Measurements from ENCODE around the gene ZNF740.
A peak's percentile ranks its signal among the peaks of the same experiment; 100 is the strongest.

The ZNF740 gene

DNA sequence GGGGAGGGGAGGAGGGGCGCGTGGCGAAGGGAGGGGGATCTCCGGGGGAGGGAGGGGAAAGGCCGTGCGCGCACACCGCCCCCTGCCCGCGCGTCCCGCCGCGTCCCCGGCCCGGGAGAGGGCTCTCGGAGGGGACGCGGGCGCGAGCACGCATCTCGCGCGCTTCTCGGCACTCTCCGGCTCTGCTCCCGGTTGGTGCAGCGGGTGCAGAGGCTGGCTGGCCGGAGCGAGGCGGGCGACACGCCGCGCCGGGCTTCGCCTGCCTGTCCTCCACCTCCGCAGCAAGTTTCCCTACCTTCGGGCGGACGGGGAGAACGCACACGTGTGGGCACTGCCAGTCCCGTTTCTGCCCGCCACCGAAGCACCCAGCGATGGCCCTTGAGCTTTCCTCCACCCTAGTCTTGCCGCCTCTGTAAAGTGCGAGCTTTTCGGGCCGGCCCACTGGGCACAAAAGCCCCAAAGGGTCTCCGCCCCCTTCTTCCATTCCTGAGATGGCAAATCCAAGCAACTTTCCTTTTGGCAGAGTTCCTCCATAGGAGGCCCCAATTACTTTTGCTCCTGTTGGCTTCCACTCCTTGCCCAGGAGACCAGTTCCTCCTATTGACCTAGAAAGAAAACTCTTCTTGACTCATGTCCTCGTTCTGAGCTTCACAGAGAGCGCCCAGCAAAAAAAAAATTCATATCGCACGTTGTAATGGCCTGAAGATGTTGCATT is 566 bp downstream of the ZNF740 start:
- H3K4me1 Mint-ChIP-seq, result peaks cover 39% of the 10 kb centered on the region

DNA sequence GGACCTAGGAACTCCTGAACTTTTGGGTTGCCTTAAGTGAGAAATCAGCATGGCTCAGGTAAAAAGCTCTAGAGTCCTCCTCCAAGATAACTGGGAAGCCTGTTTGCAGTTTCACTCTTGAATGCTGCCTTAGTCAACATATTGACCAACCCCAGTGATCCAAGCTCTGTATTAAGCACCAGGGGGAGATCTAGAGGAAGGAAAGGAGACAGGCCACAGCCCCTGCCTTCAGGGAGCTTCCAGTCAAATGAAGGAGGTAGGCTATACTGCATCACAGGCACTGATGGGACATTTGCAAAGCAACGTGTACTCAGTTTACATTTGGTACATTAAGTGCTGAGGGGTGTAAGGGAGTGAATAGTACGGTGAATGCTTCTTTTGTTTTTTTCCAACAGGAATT is 1.4 kb downstream of the ZNF740 start:
- H3K36me3 Mint-ChIP-seq, result peaks cover 19% of the 10 kb centered on the region
- no peak for DNase-seq (ENCODE audit: low spot score in 2 of 2)
- H3K4me3 Mint-ChIP-seq, result peak overlapping the region; percentile 97
- ATAC-seq (ENCODE audit: low read depth), result no peak
- H3K9me3 Mint-ChIP-seq, result no peaks in the 10 kb centered on the region
- H3K4me1 Mint-ChIP-seq, result peaks cover 39% of the 10 kb centered on the region
- no peaks in the 10 kb centered on the region for H3K27me3 Mint-ChIP-seq
- peak overlapping the region; percentile 94 for H3K27ac Mint-ChIP-seq

More for the DNA sequence above, 566 bp downstream of the ZNF740 start:
- Mint-ChIP-seq H3K36me3 (peaks cover 13% of the 10 kb centered on the region), H3K9me3 (no peaks in the 10 kb centered on the region), H3K27ac (peak overlapping the region; percentile 94), H3K4me3 (peak overlapping the region; percentile 97), H3K27me3 (no peaks in the 10 kb centered on the region)
- DNase-seq (ENCODE audit: low spot score in 2 of 2) (no peak), ATAC-seq (ENCODE audit: low read depth) (peak; percentile 49)

DNA sequence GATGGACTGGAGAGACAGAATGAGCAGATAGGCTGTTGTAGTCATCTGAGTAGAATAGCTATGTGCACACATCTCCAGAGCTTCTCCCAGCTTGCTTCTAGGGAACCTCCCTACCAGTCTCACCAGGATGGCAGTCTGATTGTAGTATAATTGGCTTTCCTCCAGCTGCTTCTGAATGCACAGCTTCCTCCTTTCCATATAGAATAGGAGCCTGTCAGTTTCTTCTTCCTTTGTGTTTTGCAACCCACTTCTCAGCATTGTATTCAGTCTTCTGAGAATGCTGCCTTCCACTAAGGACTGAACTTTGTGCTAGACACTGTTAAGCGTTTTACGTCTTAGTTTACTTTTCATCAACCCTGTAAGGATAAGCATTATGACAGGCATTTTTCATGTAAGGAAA is 2.4 kb downstream of the ZNF740 start:
- no peaks in the 10 kb centered on the region for H3K27me3 Mint-ChIP-seq
- no peaks in the 10 kb centered on the region for H3K9me3 Mint-ChIP-seq
- ATAC-seq (ENCODE audit: low read depth), result no peak
- peak overlapping the region; percentile 97 for H3K4me3 Mint-ChIP-seq
- peaks cover 22% of the 10 kb centered on the region for H3K36me3 Mint-ChIP-seq
- H3K27ac Mint-ChIP-seq, result no peak overlapping the region
- no peak for DNase-seq (ENCODE audit: low spot score in 2 of 2)
- peaks cover 39% of the 10 kb centered on the region for H3K4me1 Mint-ChIP-seq

DNA sequence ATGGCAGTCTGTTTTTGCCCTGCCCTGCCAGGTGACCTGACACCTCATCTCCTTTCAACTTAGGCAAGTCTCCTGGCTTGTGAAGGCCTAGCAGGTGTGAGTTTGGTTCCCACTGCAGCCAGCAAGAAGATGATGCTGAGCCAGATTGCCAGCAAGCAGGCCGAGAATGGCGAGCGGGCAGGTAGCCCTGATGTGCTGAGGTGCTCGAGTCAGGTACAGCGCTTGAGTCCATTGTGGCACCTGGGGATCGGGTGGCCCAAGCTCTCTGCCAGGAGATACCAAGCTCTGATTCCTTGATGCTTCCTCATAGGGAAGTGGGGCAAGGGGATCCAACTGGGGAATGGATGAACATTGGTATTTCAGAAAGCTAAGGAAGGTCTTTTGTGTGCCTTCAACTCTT is 4.3 kb downstream of the ZNF740 start:
- DNase-seq (ENCODE audit: low spot score in 2 of 2), result no peak
- H3K27me3 Mint-ChIP-seq, result no peaks in the 10 kb centered on the region
- ATAC-seq (ENCODE audit: low read depth), result no peak
- peaks cover 22% of the 10 kb centered on the region for H3K36me3 Mint-ChIP-seq
- H3K9me3 Mint-ChIP-seq, result no peaks in the 10 kb centered on the region
- peaks cover 34% of the 10 kb centered on the region for H3K4me1 Mint-ChIP-seq
- no peak overlapping the region for H3K4me3 Mint-ChIP-seq
- peak overlapping the region; percentile 67 for H3K27ac Mint-ChIP-seq

DNA sequence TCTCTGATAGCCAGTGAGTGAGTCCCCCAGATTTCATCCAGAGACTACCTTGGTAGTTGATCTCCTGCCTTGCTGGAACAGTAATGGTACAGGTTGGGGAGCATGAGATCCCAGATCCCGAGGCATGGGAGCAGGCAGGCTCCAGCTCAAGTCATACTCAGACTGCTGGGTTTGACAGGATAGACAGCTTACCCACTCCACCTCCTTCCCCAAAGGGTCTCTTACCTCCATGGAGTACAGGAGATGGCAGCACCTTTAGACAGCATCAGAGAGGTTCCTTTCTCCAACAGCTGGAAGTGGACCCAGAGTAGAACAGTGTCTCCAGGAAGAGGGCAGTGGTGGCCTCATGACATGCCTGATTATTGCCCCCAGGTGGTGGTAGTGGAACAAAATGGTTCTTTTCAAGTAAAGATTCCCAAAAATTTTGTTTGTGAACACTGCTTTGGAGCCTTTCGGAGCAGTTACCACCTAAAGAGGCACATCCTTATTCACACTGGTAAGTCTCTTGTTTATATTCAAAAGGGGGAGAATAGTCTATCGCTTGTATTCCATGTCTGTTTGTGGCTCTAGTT is 5.1 kb downstream of the ZNF740 start:
- Mint-ChIP-seq H3K4me1 (peaks cover 34% of the 10 kb centered on the region), H3K9me3 (no peaks in the 10 kb centered on the region), H3K4me3 (no peak overlapping the region), H3K27ac (no peak overlapping the region), H3K27me3 (no peaks in the 10 kb centered on the region), H3K36me3 (peaks cover 23% of the 10 kb centered on the region)
- no peak for ATAC-seq (ENCODE audit: low read depth)
- DNase-seq (ENCODE audit: low spot score in 2 of 2), result no peak

DNA sequence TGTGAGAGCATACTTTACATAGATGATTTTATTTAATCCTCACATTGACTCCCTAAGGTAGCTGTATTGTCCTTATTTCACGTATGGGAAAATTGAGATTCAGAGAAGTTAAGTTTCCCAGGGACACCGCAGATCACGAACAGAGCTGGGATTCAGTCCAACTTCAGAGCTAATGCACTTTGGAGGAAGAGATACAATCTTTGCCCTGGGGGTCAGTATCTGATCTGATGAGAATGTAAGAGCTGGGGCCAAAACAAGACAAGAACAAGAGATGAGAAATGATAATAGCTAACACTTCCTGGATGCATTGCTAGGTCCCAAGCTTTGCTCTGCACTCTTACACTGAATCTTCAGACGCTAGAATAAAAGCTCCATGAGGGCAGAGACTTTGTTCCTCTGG is 6.2 kb downstream of the ZNF740 start:
- Mint-ChIP-seq H3K4me3 (no peak overlapping the region), H3K27me3 (no peaks in the 10 kb centered on the region), H3K36me3 (peaks cover 26% of the 10 kb centered on the region), H3K9me3 (no peaks in the 10 kb centered on the region), H3K4me1 (peaks cover 34% of the 10 kb centered on the region), H3K27ac (no peak overlapping the region)
- no peak for DNase-seq (ENCODE audit: low spot score in 2 of 2)
- ATAC-seq (ENCODE audit: low read depth), result no peak

DNA sequence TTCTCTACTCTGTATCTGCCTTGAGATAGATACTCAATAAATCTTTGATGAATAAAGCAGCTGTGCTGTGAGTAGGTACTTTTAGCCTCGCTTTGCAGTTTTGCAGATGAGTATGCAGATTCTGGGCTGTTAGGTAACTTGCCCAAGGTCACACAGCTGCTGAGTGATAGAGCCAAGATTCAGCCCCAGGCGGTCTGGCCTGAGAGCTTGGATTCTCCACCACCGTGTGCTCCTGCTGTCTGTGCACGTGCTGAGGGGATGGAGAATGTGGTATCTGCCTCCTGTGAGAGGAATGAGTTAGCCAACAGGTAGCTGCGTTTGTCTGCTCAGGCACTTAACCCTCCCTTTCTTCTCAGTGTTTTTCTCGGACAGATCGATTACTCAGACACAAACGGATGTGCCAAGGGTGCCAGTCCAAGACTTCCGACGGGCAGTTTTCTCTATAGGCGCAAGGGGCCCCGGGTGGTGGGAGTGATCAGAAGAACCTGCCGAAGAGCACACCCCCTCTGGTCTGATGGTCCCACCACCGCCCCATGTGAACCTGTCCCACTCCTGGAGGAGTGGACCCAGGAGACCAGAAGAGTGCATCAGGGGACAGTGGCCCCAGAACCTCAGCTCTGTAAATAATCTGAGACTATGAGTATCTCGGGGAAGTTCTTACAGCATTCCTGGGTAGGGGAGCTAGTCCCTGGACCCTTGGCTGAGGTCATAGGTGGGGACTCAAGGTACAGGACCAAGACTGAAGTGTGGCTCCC is 6.8 kb downstream of the ZNF740 start:
- Mint-ChIP-seq H3K4me1 (peaks cover 30% of the 10 kb centered on the region), H3K27ac (no peak overlapping the region), H3K4me3 (no peak overlapping the region), H3K36me3 (peaks cover 29% of the 10 kb centered on the region), H3K27me3 (no peaks in the 10 kb centered on the region), H3K9me3 (no peaks in the 10 kb centered on the region)
- ATAC-seq (ENCODE audit: low read depth) (no peak), DNase-seq (ENCODE audit: low spot score in 2 of 2) (no peak)

DNA sequence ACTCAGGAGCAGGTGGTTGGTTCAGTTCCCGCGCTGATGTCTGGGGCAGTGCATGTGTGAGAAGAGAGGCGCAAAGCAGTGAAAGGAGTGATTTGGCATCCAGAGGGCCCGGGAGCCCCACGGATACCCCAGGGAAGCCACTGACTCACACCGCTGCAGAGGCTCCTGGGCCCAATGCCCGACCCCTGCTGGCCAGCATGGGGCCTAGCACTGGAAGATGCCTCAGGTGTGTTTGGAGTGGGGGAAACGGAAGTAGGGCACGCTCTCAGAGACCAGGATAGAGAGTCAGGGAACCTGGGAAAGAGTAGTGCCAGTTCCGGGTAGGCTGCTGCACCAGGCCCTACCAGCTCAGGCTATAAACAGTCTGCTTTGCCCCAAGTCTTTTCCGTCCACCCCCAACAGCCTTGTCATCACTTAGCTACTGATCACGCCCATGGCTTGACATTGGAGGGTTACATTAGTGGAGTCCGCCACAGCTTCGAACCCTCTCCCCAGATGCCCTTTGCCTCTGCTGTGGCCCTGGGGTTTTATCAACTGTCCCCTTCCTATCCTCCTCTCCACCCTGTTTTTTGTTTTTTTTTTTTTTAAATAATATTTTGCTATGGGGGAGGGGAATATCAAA is 9.7 kb downstream of the ZNF740 start:
- Mint-ChIP-seq H3K4me1 (peaks cover 11% of the 10 kb centered on the region), H3K27ac (no peak overlapping the region), H3K9me3 (no peaks in the 10 kb centered on the region), H3K36me3 (peaks cover 30% of the 10 kb centered on the region), H3K4me3 (no peak overlapping the region), H3K27me3 (no peaks in the 10 kb centered on the region)
- ATAC-seq (ENCODE audit: low read depth) (peak; percentile 96), DNase-seq (ENCODE audit: low spot score in 2 of 2) (no peak)

DNA sequence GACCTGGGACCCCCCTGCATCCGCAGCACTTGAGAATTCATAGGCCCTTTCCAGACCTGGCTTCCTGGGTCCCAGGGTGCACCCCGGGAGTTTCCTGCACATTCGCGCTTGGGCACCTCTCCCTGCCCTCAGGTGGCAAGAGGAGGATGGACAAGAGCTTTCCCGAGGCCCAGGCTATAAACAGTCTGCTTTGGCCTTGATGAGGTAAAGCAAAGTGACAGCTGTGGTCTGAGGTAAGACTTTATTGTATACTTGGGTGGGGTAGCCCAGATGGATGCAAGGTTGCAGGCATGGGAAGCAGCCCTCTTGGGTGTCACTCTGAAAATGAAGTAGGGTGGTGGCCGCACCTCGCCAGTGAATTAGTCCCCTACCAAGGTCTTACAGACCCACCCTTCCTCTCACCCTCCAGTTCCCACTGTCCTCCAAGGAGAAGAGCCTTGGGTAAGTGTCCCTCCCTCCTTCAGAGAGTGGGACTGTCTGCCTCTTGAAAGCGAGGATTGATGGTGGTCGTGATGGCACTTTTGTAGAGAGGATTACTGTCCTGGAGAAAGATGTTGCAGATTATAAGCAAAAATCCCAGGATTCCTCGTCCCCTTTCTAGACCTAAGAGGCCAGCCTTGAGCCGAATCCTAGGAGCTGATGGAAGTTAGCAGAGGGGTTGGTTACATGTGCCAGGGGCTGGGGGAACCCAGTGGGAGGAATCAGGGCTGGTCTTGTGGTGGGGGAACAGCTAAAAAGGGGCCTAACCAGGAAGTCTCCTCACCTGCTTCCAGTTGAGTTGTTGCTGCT is 10.8 kb downstream of the ZNF740 start:
- ATAC-seq (ENCODE audit: low read depth) (no peak), DNase-seq (ENCODE audit: low spot score in 2 of 2) (no peak)
- H3K27ac Mint-ChIP-seq, result no peak overlapping the region
- H3K27me3 Mint-ChIP-seq, result no peaks in the 10 kb centered on the region
- peaks cover 32% of the 10 kb centered on the region for H3K36me3 Mint-ChIP-seq
- H3K4me1 Mint-ChIP-seq, result peaks cover 17% of the 10 kb centered on the region
- H3K4me3 Mint-ChIP-seq, result no peak overlapping the region
- H3K9me3 Mint-ChIP-seq, result no peaks in the 10 kb centered on the region

DNA sequence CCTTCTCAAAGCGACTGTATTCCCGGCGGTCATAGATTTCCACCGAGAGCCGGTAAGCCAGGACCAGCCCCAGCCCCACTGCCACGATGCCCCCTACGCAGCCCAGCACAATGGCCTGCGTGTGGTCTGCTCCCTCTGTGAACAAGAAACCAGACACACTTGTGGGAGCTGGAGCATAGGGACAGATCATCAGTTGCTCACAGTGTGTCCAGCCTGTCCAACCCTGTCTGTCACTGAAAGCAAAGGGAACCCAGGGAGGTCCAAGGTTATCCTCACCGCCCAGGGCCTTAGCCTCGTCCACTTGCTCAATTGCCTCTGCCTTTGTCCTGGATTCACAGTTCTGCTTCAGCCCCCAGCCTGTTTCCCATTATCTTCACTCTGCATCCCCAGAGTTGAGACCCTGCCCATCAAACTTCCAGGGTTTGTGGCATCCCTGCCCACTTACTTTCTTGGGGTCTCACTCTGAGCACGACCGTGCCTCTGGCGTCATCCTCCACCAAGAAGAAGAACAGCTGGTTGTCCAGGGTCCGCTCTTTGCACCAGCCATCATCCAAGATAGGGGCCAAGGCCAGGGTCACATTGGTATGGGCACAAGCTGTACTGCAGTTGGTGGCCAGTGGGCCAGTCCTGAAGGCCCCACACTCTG is 11.5 kb downstream of the ZNF740 start:
- H3K9me3 Mint-ChIP-seq, result no peaks in the 10 kb centered on the region
- peak overlapping the region; percentile 70 for H3K27ac Mint-ChIP-seq
- no peaks in the 10 kb centered on the region for H3K27me3 Mint-ChIP-seq
- peaks cover 21% of the 10 kb centered on the region for H3K4me1 Mint-ChIP-seq
- ATAC-seq (ENCODE audit: low read depth) (no peak), DNase-seq (ENCODE audit: low spot score in 2 of 2) (no peak)
- H3K4me3 Mint-ChIP-seq, result no peak overlapping the region
- peaks cover 31% of the 10 kb centered on the region for H3K36me3 Mint-ChIP-seq

DNA sequence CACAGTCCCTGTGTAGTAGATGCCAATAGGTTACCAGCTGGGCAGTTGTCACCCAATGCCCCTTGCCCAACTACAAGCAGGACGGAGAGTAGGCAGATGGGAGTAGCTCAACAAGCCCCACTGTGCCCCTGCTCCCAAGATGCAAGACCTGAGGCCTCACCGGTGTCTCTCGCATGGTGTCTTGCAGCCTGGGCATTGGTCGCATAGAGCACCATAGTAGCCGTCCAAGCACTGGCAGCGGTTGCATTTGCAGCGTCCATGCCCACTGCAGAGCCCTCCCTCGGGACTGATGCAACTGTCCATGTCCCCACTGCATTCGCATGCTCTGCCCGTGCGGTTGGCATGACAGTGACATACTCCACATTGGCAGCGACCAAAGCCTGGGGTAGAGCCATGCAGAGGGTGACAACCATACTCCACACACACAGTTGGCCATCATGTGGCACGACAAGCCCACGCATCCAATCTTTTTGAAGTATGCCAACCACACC is 12.1 kb downstream of the ZNF740 start:
- ATAC-seq (ENCODE audit: low read depth), result no peak
- no peaks in the 10 kb centered on the region for H3K9me3 Mint-ChIP-seq
- H3K27ac Mint-ChIP-seq, result no peak overlapping the region
- no peaks in the 10 kb centered on the region for H3K27me3 Mint-ChIP-seq
- peaks cover 33% of the 10 kb centered on the region for H3K36me3 Mint-ChIP-seq
- no peak overlapping the region for H3K4me3 Mint-ChIP-seq
- peaks cover 21% of the 10 kb centered on the region for H3K4me1 Mint-ChIP-seq
- DNase-seq (ENCODE audit: low spot score in 2 of 2), result no peak

DNA sequence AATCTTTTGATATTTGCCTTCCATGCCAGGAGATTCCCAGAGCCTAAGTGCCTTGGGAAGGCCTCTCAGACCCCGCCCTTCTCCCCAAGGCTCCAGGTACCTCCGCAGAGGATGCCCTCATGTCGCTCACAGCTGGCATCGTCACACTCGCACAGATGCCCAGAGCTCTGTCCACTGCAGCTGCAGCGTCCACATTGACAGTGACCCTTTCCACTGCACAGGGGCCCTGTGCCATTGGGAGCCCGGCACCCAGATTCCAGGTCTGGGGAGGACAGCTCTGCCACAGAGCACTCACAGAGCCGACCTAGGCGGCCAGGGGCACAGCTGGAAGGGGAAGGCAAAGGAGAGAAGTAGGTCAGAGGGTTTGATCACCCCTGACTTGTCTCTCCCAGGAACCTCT is 12.5 kb downstream of the ZNF740 start:
- H3K36me3 Mint-ChIP-seq, result peaks cover 34% of the 10 kb centered on the region
- peak overlapping the region; percentile 16 for H3K27ac Mint-ChIP-seq
- H3K27me3 Mint-ChIP-seq, result no peaks in the 10 kb centered on the region
- peaks cover 24% of the 10 kb centered on the region for H3K4me1 Mint-ChIP-seq
- no peak for ATAC-seq (ENCODE audit: low read depth)
- H3K9me3 Mint-ChIP-seq, result no peaks in the 10 kb centered on the region
- DNase-seq (ENCODE audit: low spot score in 2 of 2), result no peak
- no peak overlapping the region for H3K4me3 Mint-ChIP-seq
